Keratinocyte (primary cell): Measurements from ENCODE around the gene CCNY. TPM values are rescaled to one million over a fixed set of nuclear protein-coding genes. Genes with fewer than 3 reads are reported as not detected.

ENCODE experiments used
- DNase-seq: peaks from one replicate; pipeline ENCODE4 v3.0.0-alpha.2; 2011; ENCODE audit warnings: low read depth, missing footprints, low spot score
- FAIRE-seq: peaks from 2 replicates; lab custom pipeline; 2011; peaks lifted over from hg19 to GRCh38; lab: Jason Lieb, UNC
- H2AFZ ChIP-seq: 2 replicates; pipeline ENCODE4 v1.6.0; 2012; ENCODE audit warnings: low read length, control low read depth, inconsistent platforms; ENCODE audit not compliant: control insufficient read depth
- H3K27ac ChIP-seq: 2 replicates; pipeline ENCODE4 v1.5.1; 2011; ENCODE audit warnings: low read length; ENCODE audit not compliant: control insufficient read depth, insufficient read depth
- H3K27me3 ChIP-seq: 3 replicates; pipeline ENCODE4 v1.6.0; 2011; ENCODE audit warnings: low read length; ENCODE audit not compliant: control insufficient read depth, insufficient read depth; ENCODE audit errors: extremely low read depth
- H3K36me3 ChIP-seq, 2 experiments: 2 replicates in 1 of 2; 3 replicates in 1 of 2; pipeline ENCODE4 v1.5.1; 2011; ENCODE audit warnings: low read length in 2 of 2, mild to moderate bottlenecking in 1 of 2; ENCODE audit not compliant: control insufficient read depth in 2 of 2, insufficient read depth in 2 of 2; ENCODE audit errors: extremely low read depth in 1 of 2
- H3K4me1 ChIP-seq: 3 replicates; pipeline ENCODE4 v1.5.1; 2011; ENCODE audit warnings: low read length; ENCODE audit not compliant: control insufficient read depth, insufficient read depth; ENCODE audit errors: extremely low read depth
- H3K4me2 ChIP-seq: 3 replicates; pipeline ENCODE4 v1.6.0; 2011; ENCODE audit warnings: low read depth, low read length; ENCODE audit not compliant: control insufficient read depth, insufficient read depth; ENCODE audit errors: extremely low read depth
- H3K4me3 ChIP-seq, 3 experiments: fragments of 200-600 bp in 1 of 3; sonication (generic) in 1 of 3; 2 replicates in 2 of 3; 3 replicates in 1 of 3; pipeline ENCODE4 v1.5.1; 2011 to 2016; ENCODE audit warnings: low read length in 3 of 3, mild to moderate bottlenecking in 3 of 3, control low read depth in 2 of 3, inconsistent platforms in 1 of 3, low read depth in 1 of 3, mixed read lengths in 1 of 3, mixed run types in 1 of 3, moderate library complexity in 1 of 3; ENCODE audit not compliant: control insufficient read depth in 2 of 3, insufficient read depth in 2 of 3; ENCODE audit errors: extremely low read depth in 1 of 3
- H3K79me2 ChIP-seq: 2 replicates; pipeline ENCODE4 v1.6.0; 2012; ENCODE audit warnings: low read length; ENCODE audit not compliant: control insufficient read depth, insufficient read depth
- H3K9ac ChIP-seq: 3 replicates; pipeline ENCODE4 v1.6.0; 2011; ENCODE audit warnings: low read length; ENCODE audit not compliant: control insufficient read depth, insufficient read depth; ENCODE audit errors: extremely low read depth
- H3K9me1 ChIP-seq: 3 replicates; pipeline ENCODE4 v1.6.0; 2011; ENCODE audit warnings: low read length; ENCODE audit not compliant: control insufficient read depth, insufficient read depth; ENCODE audit errors: extremely low read depth
- H3K9me3 ChIP-seq: 2 replicates; pipeline ENCODE4 v1.5.1; 2012; ENCODE audit warnings: low read depth, low read length; ENCODE audit not compliant: control insufficient read depth
- H4K20me1 ChIP-seq: 3 replicates; pipeline ENCODE4 v1.6.0; 2011; ENCODE audit warnings: low read length; ENCODE audit not compliant: control insufficient read depth, insufficient read depth; ENCODE audit errors: extremely low read depth
- EZH2 ChIP-seq: IDR thresholded peaks from one replicate; pipeline ENCODE4 v1.6.1; 2012; ENCODE audit warnings: inconsistent platforms, mild to moderate bottlenecking, low read length, moderate library complexity
- dilution Hi-C: fragments of 300-500 bp; cut with MboI; formaldehyde crosslinking; loops from one replicate; pipeline ENCODE4 v1.7.0; 2020; ENCODE audit warnings: low sequenced_read_pairs; ENCODE audit not compliant: extremely low pct_ligation_motif_present
- polyA plus RNA-seq, 5 experiments: library from polyadenylated mRNA; depleted of rRNA in 3 of 5; stranded (reverse) in 3 of 5; stranded (forward) in 1 of 5; unstranded in 1 of 5; fragments of >200 nt; gene quantifications; 1 replicate in 1 of 5; 2 replicates in 3 of 5; 3 replicates in 1 of 5; pipeline versions ENCODE4 v1.2.1 to v1.2.3, GENCODE V29; 2011 to 2012; ENCODE audit warnings: missing spikeins in 2 of 5, low read depth in 1 of 5, low replicate concordance in 1 of 5
- TF ChIP-seq, protein P1 (sequence below), 3 experiments: IDR thresholded peaks in 1 of 3; conservative IDR thresholded peaks in 1 of 3; optimal IDR thresholded peaks in 1 of 3; 2 replicates in 2 of 3; 3 replicates in 1 of 3; pipeline versions ENCODE3 to v1.5.1; 2011; ENCODE audit warnings: low read length in 3 of 3, mild to moderate bottlenecking in 3 of 3, moderate library complexity in 2 of 3, control low read depth in 1 of 3, inconsistent platforms in 1 of 3; ENCODE audit not compliant: insufficient read depth in 2 of 3; ENCODE audit errors: extremely low read depth in 1 of 3

Gene CCNY
- polyA plus RNA-seq, 1 donor (not counting 4 experiments of a cell fraction or from before 2014, with no cell fraction given): 58.9 TPM

GRCh38 chr10:35533565-35533964 is 197.3 kb downstream of the CCNY start:
- Histone ChIP-seq H3K79me2 (no peaks in the 10 kb centered on the region), H3K9me3 (no peaks in the 10 kb centered on the region), H3K27me3 (no peaks in the 10 kb centered on the region), H3K4me1 (no peaks in the 10 kb centered on the region), H4K20me1 (no peaks in the 10 kb centered on the region), H3K4me3 (no peak overlapping the region), H3K36me3 (peaks cover 4 to 22% of the 10 kb centered on the region in 2 experiments), H3K27ac (no peak overlapping the region), H2AFZ (no peak overlapping the region), H3K9ac (no peak overlapping the region), H3K4me2 (no peak overlapping the region), H3K9me1 (peaks cover 2% of the 10 kb centered on the region)
- FAIRE-seq: no peak
- dilution Hi-C loops: no loop called here
- no peak for DNase-seq
- TF ChIP-seq EZH2: no peak
- TF ChIP-seq, protein P1, sequence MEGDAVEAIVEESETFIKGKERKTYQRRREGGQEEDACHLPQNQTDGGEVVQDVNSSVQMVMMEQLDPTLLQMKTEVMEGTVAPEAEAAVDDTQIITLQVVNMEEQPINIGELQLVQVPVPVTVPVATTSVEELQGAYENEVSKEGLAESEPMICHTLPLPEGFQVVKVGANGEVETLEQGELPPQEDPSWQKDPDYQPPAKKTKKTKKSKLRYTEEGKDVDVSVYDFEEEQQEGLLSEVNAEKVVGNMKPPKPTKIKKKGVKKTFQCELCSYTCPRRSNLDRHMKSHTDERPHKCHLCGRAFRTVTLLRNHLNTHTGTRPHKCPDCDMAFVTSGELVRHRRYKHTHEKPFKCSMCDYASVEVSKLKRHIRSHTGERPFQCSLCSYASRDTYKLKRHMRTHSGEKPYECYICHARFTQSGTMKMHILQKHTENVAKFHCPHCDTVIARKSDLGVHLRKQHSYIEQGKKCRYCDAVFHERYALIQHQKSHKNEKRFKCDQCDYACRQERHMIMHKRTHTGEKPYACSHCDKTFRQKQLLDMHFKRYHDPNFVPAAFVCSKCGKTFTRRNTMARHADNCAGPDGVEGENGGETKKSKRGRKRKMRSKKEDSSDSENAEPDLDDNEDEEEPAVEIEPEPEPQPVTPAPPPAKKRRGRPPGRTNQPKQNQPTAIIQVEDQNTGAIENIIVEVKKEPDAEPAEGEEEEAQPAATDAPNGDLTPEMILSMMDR (optimal IDR thresholded peaks at IDR 0.05 in 1 of 3, IDR thresholded peaks at IDR 0.05 in 1 of 3, conservative IDR thresholded peaks at IDR 0.05 in 1 of 3; ENCODE audit: extremely low read depth in 1 of 3, insufficient read depth in 2 of 3, low read length in 3 of 3): no peak

DNA sequence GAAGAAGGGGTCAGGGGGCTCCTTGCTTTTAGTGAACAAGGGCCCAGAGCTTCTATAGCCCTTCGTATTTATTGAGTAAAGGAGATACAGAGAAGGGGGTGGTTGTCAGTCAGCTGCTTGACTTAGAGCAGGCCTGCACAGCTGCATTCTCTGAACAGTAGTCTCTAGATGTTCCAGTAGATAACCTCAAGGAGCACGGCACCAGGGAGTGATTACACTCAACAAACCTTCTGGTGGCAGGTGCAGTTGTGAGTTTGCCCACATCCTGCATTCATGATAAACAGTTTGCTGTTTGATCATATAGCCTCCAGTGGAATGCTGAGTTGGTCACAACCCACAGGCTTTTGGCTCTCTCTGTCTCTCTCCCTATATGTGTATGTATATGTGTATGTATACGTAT is 198.8 kb downstream of the CCNY start:
- H3K9ac ChIP-seq: no peak overlapping the region
- dilution Hi-C loops: no loop called here
- FAIRE-seq: no peak

More for the DNA sequence above, 198.8 kb downstream of the CCNY start:
- Histone ChIP-seq H3K27me3 (no peaks in the 10 kb centered on the region), H3K4me2 (no peak overlapping the region), H3K4me3 (no peak overlapping the region), H3K36me3 (peaks cover 4 to 20% of the 10 kb centered on the region in 2 experiments), H2AFZ (no peak overlapping the region), H3K9me1 (peaks cover 2% of the 10 kb centered on the region), H4K20me1 (no peaks in the 10 kb centered on the region), H3K9me3 (no peaks in the 10 kb centered on the region), H3K4me1 (no peaks in the 10 kb centered on the region), H3K27ac (no peak overlapping the region), H3K79me2 (no peaks in the 10 kb centered on the region)
- no peak for DNase-seq
- TF ChIP-seq, protein P1 (optimal IDR thresholded peaks at IDR 0.05 in 1 of 3, IDR thresholded peaks at IDR 0.05 in 1 of 3, conservative IDR thresholded peaks at IDR 0.05 in 1 of 3; ENCODE audit: extremely low read depth in 1 of 3, insufficient read depth in 2 of 3, low read length in 3 of 3): no peak
- no peak for TF ChIP-seq EZH2
